Breast epithelium (tissue), 3 donors: ENCODE data around the gene ACIN1.

Experiments used
- POLR2A ChIP-seq: fragments of 450-650 bp; IDR thresholded peaks from one replicate; pipeline ENCODE4 v1.6.1; 2016; ENCODE audit warnings: antibody characterized with exemption, mild to moderate bottlenecking, moderate library complexity
- TF ChIP-seq, protein P1 (sequence below), 3 donors: fragments of 450-650 bp; IDR thresholded peaks; one replicate each; pipeline ENCODE4 v1.5.1; 2016 to 2017; ENCODE audit warnings: antibody characterized with exemption in 3 of 3, mild to moderate bottlenecking in 3 of 3, moderate library complexity in 3 of 3

DNA sequence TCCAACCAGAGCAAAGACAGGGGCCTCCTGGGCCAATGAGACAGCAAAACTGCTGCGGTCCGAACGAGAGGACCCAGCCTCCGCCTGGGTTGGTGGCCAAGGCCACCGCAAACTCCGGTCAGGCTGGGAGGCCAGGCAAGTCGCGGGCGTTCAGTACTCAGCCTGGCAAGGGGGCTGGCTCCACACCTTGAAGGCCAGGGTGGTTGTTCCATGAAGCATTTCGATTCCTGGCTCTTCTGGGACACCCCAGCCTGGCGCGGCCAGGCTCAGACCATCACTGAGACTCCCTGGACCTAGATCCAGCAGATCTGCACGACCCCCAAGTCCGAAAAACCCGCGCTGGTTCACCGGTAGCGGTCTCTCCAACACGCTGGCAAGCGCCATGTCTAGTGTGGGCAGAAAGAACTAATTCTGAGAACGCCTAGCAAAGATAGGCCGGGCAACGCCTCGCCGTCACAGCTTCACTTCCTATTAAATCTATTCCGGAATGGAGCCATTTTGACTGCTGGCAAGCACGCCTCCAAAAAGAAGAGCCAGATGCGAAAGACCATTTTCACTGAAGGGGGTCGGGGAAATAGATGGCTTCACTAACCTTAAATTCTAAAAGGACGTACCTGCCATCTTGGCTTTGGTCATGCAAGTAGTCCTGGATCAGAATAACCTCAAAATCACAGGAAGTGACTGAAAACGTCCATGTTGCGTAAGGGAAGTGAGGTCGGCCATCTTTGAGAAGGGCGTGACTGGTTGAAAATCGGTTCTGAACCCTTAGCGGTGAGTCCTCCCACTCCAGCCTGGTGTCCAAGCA is 60.2 kb downstream of the ACIN1 start, which contains the start of gene PSMB5:
- TF ChIP-seq, protein P1, sequence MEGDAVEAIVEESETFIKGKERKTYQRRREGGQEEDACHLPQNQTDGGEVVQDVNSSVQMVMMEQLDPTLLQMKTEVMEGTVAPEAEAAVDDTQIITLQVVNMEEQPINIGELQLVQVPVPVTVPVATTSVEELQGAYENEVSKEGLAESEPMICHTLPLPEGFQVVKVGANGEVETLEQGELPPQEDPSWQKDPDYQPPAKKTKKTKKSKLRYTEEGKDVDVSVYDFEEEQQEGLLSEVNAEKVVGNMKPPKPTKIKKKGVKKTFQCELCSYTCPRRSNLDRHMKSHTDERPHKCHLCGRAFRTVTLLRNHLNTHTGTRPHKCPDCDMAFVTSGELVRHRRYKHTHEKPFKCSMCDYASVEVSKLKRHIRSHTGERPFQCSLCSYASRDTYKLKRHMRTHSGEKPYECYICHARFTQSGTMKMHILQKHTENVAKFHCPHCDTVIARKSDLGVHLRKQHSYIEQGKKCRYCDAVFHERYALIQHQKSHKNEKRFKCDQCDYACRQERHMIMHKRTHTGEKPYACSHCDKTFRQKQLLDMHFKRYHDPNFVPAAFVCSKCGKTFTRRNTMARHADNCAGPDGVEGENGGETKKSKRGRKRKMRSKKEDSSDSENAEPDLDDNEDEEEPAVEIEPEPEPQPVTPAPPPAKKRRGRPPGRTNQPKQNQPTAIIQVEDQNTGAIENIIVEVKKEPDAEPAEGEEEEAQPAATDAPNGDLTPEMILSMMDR (IDR thresholded peaks at IDR 0.05) = no peak
- TF ChIP-seq POLR2A = no peak
